DOHH2 (cell line): ENCODE data around the gene DUOX1.

ENCODE experiments used
- CTCF ChIP-seq: fragments of 200-600 bp; sonication (generic); IDR thresholded peaks from one replicate; pipeline ENCODE4 v1.5.1; 2014; ENCODE audit warnings: antibody characterized with exemption, mild to moderate bottlenecking, low read depth, low read length; ENCODE audit not compliant: poor library complexity, severe bottlenecking
- EZH2phosphoT487 ChIP-seq: fragments of 200-600 bp; sonication (generic); IDR thresholded peaks from 2 replicates; pipeline ENCODE4 v1.6.1; 2017; ENCODE audit warnings: borderline replicate concordance, mild to moderate bottlenecking, antibody characterized with exemption, low read length, moderate library complexity, mixed read lengths

- TF ChIP-seq CTCF (no peak), EZH2phosphoT487 (no peak)
Observed at GRCh38 chr15:45161666-45162065, 31.9 kb downstream of the DUOX1 start.
